Breast epithelium (tissue), 3 donors: ENCODE data around the gene RPSA.

Experiments
- POLR2A ChIP-seq: fragments of 450-650 bp; IDR thresholded peaks from one replicate; pipeline ENCODE4 v1.6.1; 2016; ENCODE audit warnings: antibody characterized with exemption, mild to moderate bottlenecking, moderate library complexity
- TF ChIP-seq, protein P1 (sequence below), 3 donors: fragments of 450-650 bp; IDR thresholded peaks; one replicate each; pipeline ENCODE4 v1.5.1; 2016 to 2017; ENCODE audit warnings: antibody characterized with exemption in 3 of 3, mild to moderate bottlenecking in 3 of 3, moderate library complexity in 3 of 3

- TF ChIP-seq, protein P1, sequence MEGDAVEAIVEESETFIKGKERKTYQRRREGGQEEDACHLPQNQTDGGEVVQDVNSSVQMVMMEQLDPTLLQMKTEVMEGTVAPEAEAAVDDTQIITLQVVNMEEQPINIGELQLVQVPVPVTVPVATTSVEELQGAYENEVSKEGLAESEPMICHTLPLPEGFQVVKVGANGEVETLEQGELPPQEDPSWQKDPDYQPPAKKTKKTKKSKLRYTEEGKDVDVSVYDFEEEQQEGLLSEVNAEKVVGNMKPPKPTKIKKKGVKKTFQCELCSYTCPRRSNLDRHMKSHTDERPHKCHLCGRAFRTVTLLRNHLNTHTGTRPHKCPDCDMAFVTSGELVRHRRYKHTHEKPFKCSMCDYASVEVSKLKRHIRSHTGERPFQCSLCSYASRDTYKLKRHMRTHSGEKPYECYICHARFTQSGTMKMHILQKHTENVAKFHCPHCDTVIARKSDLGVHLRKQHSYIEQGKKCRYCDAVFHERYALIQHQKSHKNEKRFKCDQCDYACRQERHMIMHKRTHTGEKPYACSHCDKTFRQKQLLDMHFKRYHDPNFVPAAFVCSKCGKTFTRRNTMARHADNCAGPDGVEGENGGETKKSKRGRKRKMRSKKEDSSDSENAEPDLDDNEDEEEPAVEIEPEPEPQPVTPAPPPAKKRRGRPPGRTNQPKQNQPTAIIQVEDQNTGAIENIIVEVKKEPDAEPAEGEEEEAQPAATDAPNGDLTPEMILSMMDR (IDR thresholded peaks at IDR 0.05), result no peak
- TF ChIP-seq POLR2A, result no peak
These were observed 7.9 kb downstream of the RPSA start for GRCh38 chr3:39414421-39414907.
